Measurements from ENCODE around the gene FAM3A. TPM values are rescaled to one million over a fixed set of nuclear protein-coding genes. Genes with fewer than 3 reads are reported as not detected.

The FAM3A gene
- total and polyA plus RNA-seq, 9 of the 15 experiments (the other 6 are each of a cell fraction or from before 2014, with no cell fraction given): 0.75 to 70.6 (median 27.0) TPM

Small RNA genes lying within 50 kb of the gene (small RNA-seq; reads per million reads assigned to genes)
- not detected for gene RN7SL697P

Other genes with a start within 250 kb of the FAM3A start
Only the 7 nearest of the 21 such genes appear.
- gene PLXNA3, start 58.0 kb downstream of the FAM3A start, total RNA-seq (2014; rRNA removed): 3.5 and 3.8 TPM in 2 replicates
- gene PLXNA3, start 58.0 kb downstream of the FAM3A start, total RNA-seq (2014; rRNA removed; fragmentation: Illumina TruSeq; extraction: Trizol): 4.5 and 6.8 TPM in 2 replicates
- 7.5 and 9.5 TPM in 2 replicates for gene PLXNA3, start 58.0 kb downstream of the FAM3A start, total RNA-seq (2015; rRNA removed; fragmentation: Illumina TruSeq; extraction: Trizol)
- gene PLXNA3, start 58.0 kb downstream of the FAM3A start, total RNA-seq (2021): 26.5 and 47.8 TPM in 2 replicates
- gene PLXNA3, start 58.0 kb downstream of the FAM3A start, polyA plus RNA-seq (2011; rRNA removed): 13.3 and 30.4 TPM in 2 replicates
- gene PLXNA3, start 58.0 kb downstream of the FAM3A start, polyA plus RNA-seq (2014; fragmentation: Illumina TruSeq; extraction: Trizol): 21.9 and 27.5 TPM in 2 replicates
- gene PLXNA3, start 58.0 kb downstream of the FAM3A start, polyA plus RNA-seq (2014; fragmentation: Nextera tagmentation; extraction: Ambion mirVana): under 1 TPM; 0.32 to 0.42 TPM
- 20.1 and 21.5 TPM in 2 replicates for gene PLXNA3, start 58.0 kb downstream of the FAM3A start, polyA plus RNA-seq (2014; rRNA removed)
- 125 and 144 TPM in 2 replicates for gene LAGE3, start 37.0 kb downstream of the FAM3A start, total RNA-seq (2014; rRNA removed)
- 21.0 and 29.7 TPM in 2 replicates for gene LAGE3, start 37.0 kb downstream of the FAM3A start, total RNA-seq (2014; rRNA removed; fragmentation: Illumina TruSeq; extraction: Trizol)
- gene LAGE3, start 37.0 kb downstream of the FAM3A start, total RNA-seq (2015; rRNA removed; fragmentation: Illumina TruSeq; extraction: Trizol): 44.0 and 45.4 TPM in 2 replicates
- gene LAGE3, start 37.0 kb downstream of the FAM3A start, total RNA-seq (2021): 116 and 120 TPM in 2 replicates
- gene LAGE3, start 37.0 kb downstream of the FAM3A start, polyA plus RNA-seq (2011; rRNA removed): 35.8 and 45.0 TPM in 2 replicates
- gene LAGE3, start 37.0 kb downstream of the FAM3A start, polyA plus RNA-seq (2014; fragmentation: Illumina TruSeq; extraction: Trizol): 29.2 and 51.8 TPM in 2 replicates
- 10 to 100 TPM; 28.2 to 31.1 TPM for gene LAGE3, start 37.0 kb downstream of the FAM3A start, polyA plus RNA-seq (2014; fragmentation: Nextera tagmentation; extraction: Ambion mirVana)
- 91.3 and 105 TPM in 2 replicates for gene LAGE3, start 37.0 kb downstream of the FAM3A start, polyA plus RNA-seq (2014; rRNA removed)
- 140 and 170 TPM in 2 replicates for gene UBL4A, start 29.6 kb downstream of the FAM3A start, total RNA-seq (2014; rRNA removed)
- gene UBL4A, start 29.6 kb downstream of the FAM3A start, total RNA-seq (2014; rRNA removed; fragmentation: Illumina TruSeq; extraction: Trizol): 51.5 and 69.9 TPM in 2 replicates
- 99.9 and 100 TPM in 2 replicates for gene UBL4A, start 29.6 kb downstream of the FAM3A start, total RNA-seq (2015; rRNA removed; fragmentation: Illumina TruSeq; extraction: Trizol)
- 120 TPM in 2 replicates for gene UBL4A, start 29.6 kb downstream of the FAM3A start, total RNA-seq (2021)
- gene UBL4A, start 29.6 kb downstream of the FAM3A start, polyA plus RNA-seq (2011; rRNA removed): 73.9 and 78.4 TPM in 2 replicates
- 101 and 112 TPM in 2 replicates for gene UBL4A, start 29.6 kb downstream of the FAM3A start, polyA plus RNA-seq (2014; fragmentation: Illumina TruSeq; extraction: Trizol)
- gene UBL4A, start 29.6 kb downstream of the FAM3A start, polyA plus RNA-seq (2014; fragmentation: Nextera tagmentation; extraction: Ambion mirVana): 10 to 100 TPM; 15.2 to 31.7 TPM
- gene UBL4A, start 29.6 kb downstream of the FAM3A start, polyA plus RNA-seq (2014; rRNA removed): 115 and 119 TPM in 2 replicates
- 21.7 and 28.6 TPM in 2 replicates for gene SLC10A3, start 25.6 kb downstream of the FAM3A start, total RNA-seq (2014; rRNA removed)
- 5.5 and 9.6 TPM in 2 replicates for gene SLC10A3, start 25.6 kb downstream of the FAM3A start, total RNA-seq (2014; rRNA removed; fragmentation: Illumina TruSeq; extraction: Trizol)
- gene SLC10A3, start 25.6 kb downstream of the FAM3A start, total RNA-seq (2015; rRNA removed; fragmentation: Illumina TruSeq; extraction: Trizol): 19.7 and 20.7 TPM in 2 replicates
- gene SLC10A3, start 25.6 kb downstream of the FAM3A start, total RNA-seq (2021): 30.6 and 31.6 TPM in 2 replicates
- gene SLC10A3, start 25.6 kb downstream of the FAM3A start, polyA plus RNA-seq (2011; rRNA removed): 10.7 and 15.1 TPM in 2 replicates
- 16.7 and 33.1 TPM in 2 replicates for gene SLC10A3, start 25.6 kb downstream of the FAM3A start, polyA plus RNA-seq (2014; fragmentation: Illumina TruSeq; extraction: Trizol)
- gene SLC10A3, start 25.6 kb downstream of the FAM3A start, polyA plus RNA-seq (2014; fragmentation: Nextera tagmentation; extraction: Ambion mirVana): 1 to 10 TPM; 5.2 to 6.0 TPM
- gene SLC10A3, start 25.6 kb downstream of the FAM3A start, polyA plus RNA-seq (2014; rRNA removed): 26.2 and 33.4 TPM in 2 replicates
- 80.2 and 104 TPM in 2 replicates for gene G6PD, start 30.6 kb upstream of the FAM3A start, total RNA-seq (2014; rRNA removed)
- 28.7 and 44.7 TPM in 2 replicates for gene G6PD, start 30.6 kb upstream of the FAM3A start, total RNA-seq (2014; rRNA removed; fragmentation: Illumina TruSeq; extraction: Trizol)
- 66.4 and 73.6 TPM in 2 replicates for gene G6PD, start 30.6 kb upstream of the FAM3A start, total RNA-seq (2015; rRNA removed; fragmentation: Illumina TruSeq; extraction: Trizol)
- 205 and 212 TPM in 2 replicates for gene G6PD, start 30.6 kb upstream of the FAM3A start, total RNA-seq (2021)
- gene G6PD, start 30.6 kb upstream of the FAM3A start, polyA plus RNA-seq (2011; rRNA removed): 44.6 and 133 TPM in 2 replicates
- 222 and 260 TPM in 2 replicates for gene G6PD, start 30.6 kb upstream of the FAM3A start, polyA plus RNA-seq (2014; fragmentation: Illumina TruSeq; extraction: Trizol)
- 10 to 100 TPM in 1 of 2 experiments, 1 to 10 TPM in 1; 2.9 to 18.3 TPM for gene G6PD, start 30.6 kb upstream of the FAM3A start, polyA plus RNA-seq (2014; fragmentation: Nextera tagmentation; extraction: Ambion mirVana)
- 86.3 and 104 TPM in 2 replicates for gene G6PD, start 30.6 kb upstream of the FAM3A start, polyA plus RNA-seq (2014; rRNA removed)
- 28.2 and 45.3 TPM in 2 replicates for gene IKBKG, start 31.4 kb upstream of the FAM3A start, total RNA-seq (2014; rRNA removed)
- 6.8 and 10.6 TPM in 2 replicates for gene IKBKG, start 31.4 kb upstream of the FAM3A start, total RNA-seq (2014; rRNA removed; fragmentation: Illumina TruSeq; extraction: Trizol)
- 21.9 and 22.2 TPM in 2 replicates for gene IKBKG, start 31.4 kb upstream of the FAM3A start, total RNA-seq (2015; rRNA removed; fragmentation: Illumina TruSeq; extraction: Trizol)
- 46.2 and 51.8 TPM in 2 replicates for gene IKBKG, start 31.4 kb upstream of the FAM3A start, total RNA-seq (2021)
- 23.4 and 29.9 TPM in 2 replicates for gene IKBKG, start 31.4 kb upstream of the FAM3A start, polyA plus RNA-seq (2011; rRNA removed)
- 18.6 and 29.3 TPM in 2 replicates for gene IKBKG, start 31.4 kb upstream of the FAM3A start, polyA plus RNA-seq (2014; fragmentation: Illumina TruSeq; extraction: Trizol)
- under 1 TPM; 0.68 to 0.99 TPM for gene IKBKG, start 31.4 kb upstream of the FAM3A start, polyA plus RNA-seq (2014; fragmentation: Nextera tagmentation; extraction: Ambion mirVana)
- gene IKBKG, start 31.4 kb upstream of the FAM3A start, polyA plus RNA-seq (2014; rRNA removed): 52.9 and 60.0 TPM in 2 replicates
- 0.32 TPM in 1 of 2 replicates, not detected in the other for gene CTAG1A, start 68.9 kb upstream of the FAM3A start, total RNA-seq (2014; rRNA removed)
- gene CTAG1A, start 68.9 kb upstream of the FAM3A start, total RNA-seq (2014; rRNA removed; fragmentation: Illumina TruSeq; extraction: Trizol): not detected in 2 replicates
- gene CTAG1A, start 68.9 kb upstream of the FAM3A start, total RNA-seq (2015; rRNA removed; fragmentation: Illumina TruSeq; extraction: Trizol): not detected in 2 replicates
- not detected in 2 replicates for gene CTAG1A, start 68.9 kb upstream of the FAM3A start, total RNA-seq (2021)
- gene CTAG1A, start 68.9 kb upstream of the FAM3A start, polyA plus RNA-seq (2011; rRNA removed): 0.12 TPM in 1 of 2 replicates, not detected in the other
- not detected in 2 replicates for gene CTAG1A, start 68.9 kb upstream of the FAM3A start, polyA plus RNA-seq (2014; fragmentation: Illumina TruSeq; extraction: Trizol)
- not detected for gene CTAG1A, start 68.9 kb upstream of the FAM3A start, polyA plus RNA-seq (2014; fragmentation: Nextera tagmentation; extraction: Ambion mirVana)
- not detected in 2 replicates for gene CTAG1A, start 68.9 kb upstream of the FAM3A start, polyA plus RNA-seq (2014; rRNA removed)